GM12878 (cell line): ENCODE data around the gene LIPE. TPM values are rescaled to one million over a fixed set of nuclear protein-coding genes. Genes with fewer than 3 reads are reported as not detected.

Experiments
- ATAC-seq: fragments of 200-7000 bp; cut with Tn5 transposase; 3 replicates; pipeline ENCODE4 v1.9.1; 2020; ENCODE audit warnings: mild to moderate bottlenecking, moderate library complexity
- BruUV-seq: library from RNA; stranded (reverse); fragments of 400-500 nt; replicated peaks from 2 replicates; lab custom pipeline; 2021; lab: Mats Ljungman, UMichigan
- CTCF ChIA-PET: fragments of 300-600 bp; sonication (Branson Sonifier 250); formaldehyde crosslinking; extraction: SDS; loops from one replicate; lab custom pipeline; 2021; ENCODE audit warnings: inconsistent platforms; lab: Yijun Ruan, JAX
- POLR2A ChIA-PET: fragments of 350-600 bp; formaldehyde crosslinking; extraction: SDS; loops from one replicate; lab custom pipeline; 2021; ENCODE audit warnings: inconsistent platforms; lab: Charles Lee
- RAD21 ChIA-PET: fragments of 300-600 bp; sonication (Branson Sonifier 250); formaldehyde crosslinking; loops from one replicate; lab custom pipeline; 2023; ENCODE audit warnings: antibody characterized with exemption; ENCODE audit not compliant: unreplicated experiment; lab: Charles Lee
- SMC1A ChIA-PET: fragments of 300-600 bp; sonication (Branson Sonifier 250); formaldehyde crosslinking; loops from one replicate; lab custom pipeline; 2023; ENCODE audit not compliant: unreplicated experiment, uncharacterized antibody; lab: Charles Lee
- DNase-seq: peaks from one replicate; pipeline ENCODE4 v3.0.0-alpha.2; 2011; ENCODE audit warnings: low read depth, low spot score
- FAIRE-seq: peaks from 3 replicates; lab custom pipeline; 2011; peaks lifted over from hg19 to GRCh38; lab: Jason Lieb, UNC
- H2AFZ ChIP-seq: 2 replicates; pipeline ENCODE4 v1.6.0; 2011; ENCODE audit warnings: low read depth, low read length, control low read depth; ENCODE audit not compliant: control insufficient read depth
- H3K27ac ChIP-seq: 2 replicates; pipeline ENCODE4 v1.5.1; 2011; ENCODE audit warnings: control low read depth; ENCODE audit not compliant: control insufficient read depth, insufficient read depth
- H3K27me3 ChIP-seq, 2 experiments: replicated peaks in 1 of 2; 2 replicates each; pipeline versions ENCODE4 v1.6.0 to v1.6.1; 2011; ENCODE audit warnings: low read length in 1 of 2; ENCODE audit not compliant: control insufficient read depth in 2 of 2, insufficient read depth in 2 of 2
- H3K36me3 ChIP-seq, 2 experiments: 2 replicates each; pipeline ENCODE4 v1.5.1; 2011; ENCODE audit warnings: low read length in 1 of 2; ENCODE audit not compliant: control insufficient read depth in 2 of 2, insufficient read depth in 2 of 2
- H3K4me1 ChIP-seq: 2 replicates; pipeline ENCODE4 v1.6.1; 2011; ENCODE audit warnings: mild to moderate bottlenecking, low read length, moderate library complexity, mixed read lengths; ENCODE audit not compliant: control insufficient read depth, insufficient read depth
- H3K4me2 ChIP-seq: 2 replicates; pipeline ENCODE4 v1.6.0; 2011; ENCODE audit warnings: control low read depth; ENCODE audit not compliant: control insufficient read depth, insufficient read depth
- H3K4me3 ChIP-seq: fragments of 200-600 bp; sonication (generic); 2 replicates; pipeline ENCODE4 v1.5.1; 2016
- H3K79me2 ChIP-seq: 2 replicates; pipeline ENCODE4 v1.6.0; 2011; ENCODE audit warnings: low read length; ENCODE audit not compliant: control insufficient read depth, insufficient read depth
- H3K9ac ChIP-seq: 2 replicates; pipeline ENCODE4 v1.8.0; 2011; ENCODE audit warnings: low read length, control low read depth, mixed read lengths; ENCODE audit not compliant: control insufficient read depth, insufficient read depth
- H3K9me3 ChIP-seq: replicated peaks from 3 replicates; pipeline ENCODE4 v1.5.1; 2011; ENCODE audit warnings: mild to moderate bottlenecking, low read length; ENCODE audit not compliant: control insufficient read depth, insufficient read depth
- H4K20me1 ChIP-seq: 2 replicates; pipeline ENCODE4 v1.6.0; 2011; ENCODE audit not compliant: control insufficient read depth, insufficient read depth
- DPF2 ChIP-seq: fragments of 450-650 bp; IDR thresholded peaks from 2 replicates; pipeline ENCODE4 v1.6.1; 2017; ENCODE audit warnings: mild to moderate bottlenecking
- EGR1 ChIP-seq, 2 experiments: IDR thresholded peaks; 1 replicate in 1 of 2; 2 replicates in 1 of 2; pipeline ENCODE4 v1.6.1; 2011 to 2012; ENCODE audit warnings: low read depth in 2 of 2, low read length in 2 of 2, borderline replicate concordance in 1 of 2, mild to moderate bottlenecking in 1 of 2, moderate library complexity in 1 of 2
- ETV6 ChIP-seq, 2 experiments: fragments of 450-650 bp in 1 of 2; IDR thresholded peaks in 1 of 2; conservative IDR thresholded peaks in 1 of 2; 2 replicates each; pipeline ENCODE4 v1.6.1; 2014; ENCODE audit warnings: antibody characterized with exemption in 1 of 2, borderline replicate concordance in 1 of 2, low read depth in 1 of 2, mild to moderate bottlenecking in 1 of 2, moderate library complexity in 1 of 2
- MEF2A ChIP-seq: IDR thresholded peaks from 2 replicates; pipeline ENCODE4 v1.6.1; 2011; ENCODE audit warnings: low read depth, mild to moderate bottlenecking, low read length, moderate library complexity; ENCODE audit not compliant: insufficient read depth
- NR2F1 ChIP-seq: fragments of 450-650 bp; conservative IDR thresholded peaks from 2 replicates; pipeline ENCODE4 v1.6.1; 2017; ENCODE audit warnings: mild to moderate bottlenecking
- SMAD5 ChIP-seq: IDR thresholded peaks from 2 replicates; pipeline ENCODE4 v1.6.1; 2016; ENCODE audit warnings: antibody characterized with exemption, low read depth
- WGBS: methylation state at CpG from one replicate; pipeline ENCODE4 v1.1.6; 2016; ENCODE audit warnings: low lambda C conversion rate; ENCODE audit not compliant: insufficient replicate concordance, insufficient coverage; ENCODE audit errors: missing lambda C conversion rate; 5-methylcytosine and 5-hydroxymethylcytosine counted together
- in situ Hi-C: fragments of 300-500 bp; cut with MboI; formaldehyde crosslinking; loops from 9 replicates; pipeline ENCODE4 v1.14.3; 2018; ENCODE audit warnings: mixed read lengths
- intact Hi-C: fragments of 100-400 bp; cut with micrococcal nuclease; formaldehyde crosslinking; loops from one replicate; pipeline ENCODE4 v1.14.2; 2022; ENCODE audit not compliant: unreplicated experiment
- polyA plus RNA-seq, 11 experiments: library from polyadenylated mRNA; depleted of rRNA in 4 of 11; unstranded in 6 of 11; stranded (reverse) in 5 of 11; fragments of >200 nt; fragmentation: Nextera tagmentation in 4 of 11; fragmentation: Illumina TruSeq in 1 of 11; extraction: Ambion mirVana in 4 of 11; extraction: Trizol in 1 of 11; gene quantifications; 1 replicate in 1 of 11; 2 replicates in 10 of 11; pipeline versions ENCODE4 v1.2.1 to v1.2.3, GENCODE V29; 2011 to 2016; ENCODE audit warnings: inconsistent platforms in 2 of 11, missing spikeins in 2 of 11, low read depth in 1 of 11
- total RNA-seq, 4 experiments: library from RNA; depleted of rRNA in 3 of 4; stranded (reverse); fragments of >200 nt in 3 of 4; fragmentation: Illumina TruSeq in 1 of 4; extraction: Trizol in 1 of 4; gene quantifications; 2 replicates each; pipeline versions ENCODE4 v1.2.1 to v1.2.3, GENCODE V29; 2013 to 2021

LIPE gene
- total and polyA plus RNA-seq, 10 of the 15 experiments (the other 5 are each of a cell fraction or from before 2014, with no cell fraction given), result 0.02 to 33.3 (median 9.5) TPM

DNA sequence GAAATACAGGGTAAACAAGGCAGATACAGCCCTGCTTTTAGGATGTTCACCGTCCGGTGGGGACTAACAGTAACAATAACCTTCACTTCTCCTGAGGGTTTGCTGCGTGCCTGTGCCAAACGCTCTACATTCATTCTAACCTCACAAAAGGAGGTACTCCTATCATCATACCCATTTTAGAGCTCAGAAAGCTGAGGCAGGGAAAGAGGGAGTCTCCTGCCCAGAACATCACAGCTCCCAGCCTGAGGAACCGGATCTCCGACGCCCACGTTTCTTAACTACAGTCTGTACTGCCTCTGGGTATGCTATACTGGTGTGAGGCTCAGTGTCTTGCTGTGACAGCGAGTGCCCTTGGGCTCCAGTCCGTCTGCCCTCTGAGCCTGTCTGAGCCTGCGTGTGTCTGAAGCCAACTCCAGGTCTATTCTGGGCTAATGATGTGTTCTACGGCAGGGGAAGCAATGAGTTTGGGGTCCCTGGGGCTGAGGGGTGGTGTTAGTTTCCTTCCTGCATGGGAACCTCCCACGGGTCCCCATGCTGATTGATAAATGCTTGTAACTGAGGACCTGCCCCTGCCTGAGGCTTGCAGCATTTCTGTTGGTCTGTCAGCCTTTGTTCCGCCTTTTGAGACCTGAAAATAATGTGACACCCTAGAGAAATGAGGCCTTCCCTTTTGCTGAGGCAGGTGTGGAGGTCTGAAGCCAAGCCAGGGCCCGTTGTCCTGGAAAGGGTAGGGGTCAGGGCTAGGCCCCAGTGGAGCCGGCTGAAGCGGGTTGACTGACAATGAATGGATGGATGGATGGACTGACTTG is 4.9 kb downstream of the LIPE start:
- H3K36me3 ChIP-seq, result no peaks in the 10 kb centered on the region
- peaks cover 4% of the 10 kb centered on the region for H3K79me2 ChIP-seq
- H3K4me2 ChIP-seq, result peak overlapping the region; percentile 97
- WGBS, result 34% methylated on average over 17 of the region's 17 CpGs
- ChIA-PET SMC1A (interaction anchor here (1.2 to 1.4 kb wide), 2 partner anchors 12 to 104 kb away, joined by 3 read pairs; no protein-coding TSS in a partner anchor), CTCF (interaction anchor here (1.0 to 4.4 kb wide), 5 partner anchors 11 to 106 kb away, joined by 3 to 27 read pairs (median 4); partner anchors contain the start of gene CEACAM1), RAD21 (interaction anchor here (1.5 kb wide), 1 partner anchor 107 kb away, joined by 3 read pairs; no protein-coding TSS in a partner anchor), POLR2A (interaction anchor here (1.5 kb wide), 2 partner anchors 22 to 26 kb away, joined by 4 to 8 read pairs; no protein-coding TSS in a partner anchor)
- TF ChIP-seq SMAD5 (no peak), ETV6 (conservative IDR thresholded peaks at IDR 0.05 in 1 of 2, IDR thresholded peaks at IDR 0.05 in 1 of 2; ENCODE audit: borderline replicate concordance in 1 of 2, low read depth in 1 of 2) (no peak), EGR1 (IDR thresholded peaks at IDR 0.05; ENCODE audit: borderline replicate concordance in 1 of 2, low read depth in 2 of 2, low read length in 2 of 2) (0 out of 3 replicates have a peak, but pooled peaks of 1 of the 2 experiments have one; percentile 15), DPF2 (0 out of 2 replicates have a peak, but pooled peaks have one; percentile 3), MEF2A (no peak), NR2F1 (0 out of 2 replicates have a peak, but pooled peaks have one; percentile 9)
- H3K4me3 ChIP-seq, result peak overlapping the region; percentile 94
- no peak for DNase-seq
- peak overlapping the region; percentile 86 for H3K27ac ChIP-seq
- no peaks in the 10 kb centered on the region for H3K27me3 ChIP-seq
- H2AFZ ChIP-seq, result peak overlapping the region; percentile 93
- peak; percentile 13 for FAIRE-seq
- peak overlapping the region; percentile 82 for H3K9ac ChIP-seq
- intact Hi-C loops (loop anchor here (5.0 kb wide), 1 partner anchor 95 kb away; the partner anchor contains the start of gene MEGF8), in situ Hi-C loops (no loop called here)
- TSS peak; percentile 68 for BruUV-seq
- H3K9me3 ChIP-seq, result no peaks in the 10 kb centered on the region
- peaks cover 16% of the 10 kb centered on the region for H3K4me1 ChIP-seq
- no peaks in the 10 kb centered on the region for H4K20me1 ChIP-seq
- ATAC-seq, result peak; percentile 19
